Right ventricle myocardium inferior (tissue), 1 donor: ENCODE results near the gene BTNL2. TPM values are rescaled to one million over a fixed set of nuclear protein-coding genes. Genes with fewer than 3 reads are reported as not detected.

Experiments used
- ATAC-seq: fragments of 200-7000 bp; cut with Tn5 transposase; one replicate; pipeline ENCODE4 v1.9.1; 2020; ENCODE audit warnings: mild to moderate bottlenecking, moderate library complexity
- DNase-seq: peaks from one replicate; pipeline ENCODE4 v3.0.0; 2021; ENCODE audit errors: missing footprints
- intact Hi-C: fragments of 100-400 bp; cut with DNase I; formaldehyde crosslinking; loops from one replicate; pipeline ENCODE4 v1.11.0; 2022
- total RNA-seq: library from RNA; stranded (reverse); fragmentation: NEBNext Ultra II Directional; extraction: Animal tissue kit (Norgen Biotek cat#: 25700); gene quantifications from one replicate; pipeline ENCODE4 v1.2.1, GENCODE V29; 2021
- donor health status: DM: no; HTN: yes; CAD: no; lungs with severe emphysema.

Gene BTNL2
- total RNA-seq, 1 donor from 2014 or later = not detected

DNA sequence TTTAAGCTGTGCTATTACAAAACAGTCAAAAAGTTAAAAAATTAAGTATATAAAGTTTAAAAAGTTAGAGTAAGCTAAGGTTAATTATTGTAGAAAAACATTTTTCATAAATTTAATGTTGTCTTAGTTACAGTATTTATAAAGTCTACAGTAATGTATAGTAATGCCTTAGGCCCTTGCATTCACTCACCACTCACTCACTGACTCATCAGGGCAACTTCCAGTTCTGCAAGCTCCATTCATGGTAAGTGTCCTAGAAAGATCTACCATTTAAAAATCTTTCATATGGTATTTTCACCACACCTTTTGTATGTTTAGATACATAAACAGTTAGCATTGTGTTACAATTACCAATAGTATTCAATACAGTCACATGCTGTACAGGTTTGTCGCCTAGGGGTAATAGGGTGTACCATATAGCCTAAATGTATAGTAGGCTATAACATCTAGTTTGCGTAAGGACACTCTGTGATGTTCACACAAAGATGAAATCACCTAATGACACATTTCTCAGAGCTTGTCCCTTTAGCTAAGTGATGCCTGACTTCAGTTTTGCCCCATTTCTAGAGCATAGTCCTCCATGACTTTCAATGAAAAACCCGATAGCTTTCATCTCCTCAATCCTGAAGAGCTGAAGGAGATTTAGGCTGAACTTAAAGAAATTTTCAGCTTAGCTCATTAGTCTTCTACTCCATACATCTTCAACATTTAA lies 17.8 kb upstream of the BTNL2 start:
- no peak for ATAC-seq
- intact Hi-C loops = no loop called here
- DNase-seq = no peak

DNA sequence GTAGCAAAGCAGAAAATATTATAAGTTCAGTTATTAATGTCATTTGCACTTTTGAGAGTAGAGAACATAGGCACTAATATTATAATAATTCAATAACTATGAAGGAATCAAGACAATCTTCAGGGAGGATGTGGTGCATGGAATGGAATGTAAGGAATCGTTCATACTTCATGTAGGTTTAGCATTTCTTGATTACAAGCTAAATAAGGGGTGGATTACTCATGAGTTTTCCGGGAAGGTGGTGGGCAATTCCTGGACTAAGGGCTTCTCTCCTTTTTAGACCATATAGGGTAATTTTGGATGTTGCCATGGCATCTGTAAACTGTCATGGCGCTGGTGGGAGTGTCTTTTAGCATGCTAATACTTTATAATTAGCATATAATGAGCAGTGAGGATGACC lies 9.1 kb upstream of the BTNL2 start:
- intact Hi-C loops = no loop called here
- ATAC-seq = no peak
- DNase-seq = no peak

DNA sequence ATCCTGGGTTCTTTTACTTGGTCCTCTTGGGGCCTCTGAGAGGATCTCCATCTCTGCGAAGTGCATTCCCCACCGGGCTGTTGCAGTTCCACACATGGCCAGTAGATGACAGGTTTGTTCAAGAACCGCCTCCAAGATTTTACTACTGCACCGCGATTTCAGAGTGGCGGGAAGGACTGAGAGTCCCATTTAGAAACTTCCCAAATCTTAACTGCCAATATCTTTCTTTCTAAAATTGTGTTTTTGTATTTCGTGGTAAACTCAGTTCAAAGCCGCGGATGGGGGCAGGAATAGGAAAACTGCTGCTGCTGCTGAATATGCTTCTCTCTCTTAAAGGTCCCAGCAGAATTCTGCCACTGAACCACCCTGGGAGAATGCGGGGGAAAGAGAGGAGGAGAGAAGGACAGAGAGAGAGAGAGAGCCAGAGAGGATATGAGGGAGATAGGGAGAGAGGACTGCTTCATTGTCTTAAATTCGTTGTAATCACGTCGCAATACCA lies 8.6 kb upstream of the BTNL2 start:
- DNase-seq (no peak), ATAC-seq (peak; percentile 74)
- intact Hi-C loops = no loop called here

DNA sequence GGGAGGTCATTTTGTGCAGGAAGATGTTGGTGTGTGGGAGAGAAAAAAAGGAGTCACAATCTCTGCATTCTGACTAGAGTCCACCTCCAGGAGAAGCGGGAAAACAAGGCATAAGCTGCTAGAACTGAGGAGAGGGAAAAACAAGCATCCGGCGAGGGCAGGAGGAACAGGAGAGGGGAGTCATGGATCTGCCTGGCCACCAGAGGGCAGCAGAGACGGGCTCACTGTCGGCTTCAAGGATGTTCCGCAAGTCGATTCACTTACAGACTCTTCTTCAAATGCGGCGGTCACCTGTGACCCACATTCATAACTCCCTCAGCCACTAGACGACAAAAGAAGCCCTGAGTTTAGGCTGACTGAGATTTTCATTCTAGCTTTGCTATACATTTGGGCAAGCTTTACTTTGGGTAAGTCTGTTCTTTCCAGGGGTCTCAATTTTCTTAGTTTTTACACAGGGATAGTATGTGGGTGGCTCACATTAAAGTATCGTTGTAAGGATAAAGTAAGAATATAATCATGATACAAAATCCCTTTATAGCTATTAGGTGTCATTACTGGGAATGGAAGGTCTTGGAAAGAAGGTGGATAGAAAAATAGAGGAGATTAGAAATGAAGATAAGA lies 6.6 kb upstream of the BTNL2 start:
- intact Hi-C loops = loop anchor here (1.0 to 5.0 kb wide), 4 partner anchors 166 to 455 kb away; no protein-coding TSS in a partner anchor
- DNase-seq (peak; percentile 81), ATAC-seq (peak; percentile 73)

DNA sequence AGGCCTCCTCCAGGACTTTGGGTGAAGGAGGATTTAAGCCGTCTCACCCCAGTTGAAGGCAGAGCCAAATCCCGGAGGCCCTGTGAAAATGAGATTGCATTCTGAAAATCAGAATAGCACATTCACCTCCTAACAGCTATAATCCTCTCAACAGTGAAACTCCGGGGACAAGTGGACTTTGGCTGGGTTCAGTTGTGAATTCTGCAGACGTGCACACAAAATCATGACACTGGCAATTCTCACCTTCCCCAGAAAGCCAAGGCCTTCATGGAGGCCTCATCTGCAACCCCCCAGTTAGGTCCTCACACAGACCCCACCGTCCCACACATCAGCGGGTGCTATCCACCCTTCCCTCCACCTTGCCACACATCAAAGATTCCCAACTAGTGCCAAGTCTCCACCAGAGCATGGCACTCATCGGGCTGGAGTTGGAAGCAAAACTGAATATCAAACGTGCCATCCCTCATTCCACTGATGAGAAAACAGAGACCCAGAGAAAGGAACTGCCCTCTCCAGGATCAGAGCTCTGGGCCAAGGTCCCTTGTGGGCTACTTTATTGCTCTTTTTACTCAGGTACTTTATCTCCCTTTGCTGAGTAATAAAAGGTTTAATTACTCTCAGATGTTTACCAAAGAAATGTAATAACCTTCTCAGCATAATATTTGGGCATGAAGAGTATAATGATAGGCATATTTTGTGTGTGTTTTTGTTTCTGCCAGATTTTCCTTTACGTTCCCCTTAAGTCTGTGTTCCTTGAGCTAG lies 4.8 kb upstream of the BTNL2 start:
- ATAC-seq = no peak
- intact Hi-C loops = loop anchor here (2.0 to 5.0 kb wide), 3 partner anchors 164 to 457 kb away; no protein-coding TSS in a partner anchor
- no peak for DNase-seq

DNA sequence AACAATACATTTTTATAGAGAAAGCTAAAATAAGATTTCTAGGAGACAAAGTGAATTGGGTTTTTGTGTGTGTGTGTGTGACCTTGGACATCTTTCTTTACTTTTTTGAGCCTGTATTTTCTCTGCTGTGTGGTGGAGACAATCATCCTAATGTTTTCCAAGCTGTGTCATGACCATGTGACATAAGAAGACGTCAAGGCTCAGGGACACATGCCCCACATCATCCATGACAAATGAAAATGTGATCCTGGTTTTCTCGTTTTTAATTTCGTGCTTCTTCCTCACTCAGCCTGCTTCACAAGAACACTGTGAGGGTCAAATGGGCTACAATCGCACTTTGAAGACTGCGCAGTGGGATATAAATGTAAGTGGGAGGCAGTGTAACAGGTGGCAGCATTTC lies 3.9 kb upstream of the BTNL2 start:
- DNase-seq = no peak
- intact Hi-C loops = loop anchor here (5.0 kb wide), 1 partner anchor 164 kb away; no protein-coding TSS in a partner anchor
- ATAC-seq = no peak

DNA sequence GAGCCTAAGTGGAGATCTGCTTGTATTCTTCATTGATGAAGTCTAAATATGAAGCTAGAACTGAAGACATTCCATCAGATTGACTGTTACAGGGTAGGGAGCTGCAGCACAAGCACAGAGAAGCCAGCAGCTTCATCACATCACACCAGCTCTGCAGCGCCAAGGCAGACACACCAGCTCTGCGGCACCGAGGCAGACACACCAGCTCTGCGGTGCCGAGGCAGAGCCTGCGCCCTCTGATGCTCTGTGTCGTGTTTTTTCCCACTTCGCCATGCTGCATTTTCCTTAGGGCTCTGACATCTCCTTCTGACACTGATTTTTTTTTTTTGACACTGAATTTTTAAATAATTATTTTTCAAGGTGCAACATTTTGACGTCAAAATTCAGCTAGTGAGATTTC lies 784 bp downstream of the BTNL2 start:
- intact Hi-C loops = no loop called here
- DNase-seq = no peak
- no peak for ATAC-seq

DNA sequence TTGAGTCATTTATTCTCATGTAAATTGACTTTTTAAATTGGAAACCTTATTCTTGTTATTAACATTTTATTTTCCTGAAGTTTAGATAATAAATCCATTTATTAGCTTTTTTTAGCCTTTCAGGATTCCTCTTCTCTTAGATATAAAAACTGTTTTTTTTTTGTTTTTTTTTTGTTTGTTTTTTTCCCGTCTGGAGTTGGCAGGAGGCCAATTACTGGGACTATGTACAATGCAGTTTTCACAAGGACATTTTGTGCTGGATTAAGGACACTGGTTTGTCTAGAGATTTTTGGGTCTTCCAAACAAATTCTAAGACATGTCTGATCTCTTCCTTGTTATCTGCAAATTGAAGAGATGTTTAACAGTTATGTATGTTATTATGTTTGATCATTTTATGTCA lies 1.3 kb downstream of the BTNL2 start:
- no peak for DNase-seq
- intact Hi-C loops = no loop called here
- ATAC-seq = no peak

DNA sequence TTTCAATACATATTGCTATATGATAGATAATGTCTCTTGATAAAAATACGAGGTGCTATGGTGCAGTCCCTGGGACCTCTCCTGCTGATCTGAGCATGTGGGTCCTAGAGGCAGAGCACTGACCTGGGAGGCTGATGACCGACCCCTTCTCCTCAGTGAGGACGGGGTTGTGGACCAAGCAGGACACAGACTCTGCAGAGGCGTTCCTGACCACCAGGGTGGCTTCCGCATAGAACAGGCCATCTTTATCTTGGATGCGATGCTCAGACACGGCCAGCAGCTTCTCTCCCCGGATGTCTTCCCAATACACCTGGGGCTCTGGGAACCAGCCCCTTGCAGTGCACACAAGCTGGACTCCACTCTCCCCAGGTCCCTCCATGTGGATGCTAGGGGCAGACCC lies 4.2 kb downstream of the BTNL2 start:
- ATAC-seq (no peak), DNase-seq (no peak)
- intact Hi-C loops = no loop called here

DNA sequence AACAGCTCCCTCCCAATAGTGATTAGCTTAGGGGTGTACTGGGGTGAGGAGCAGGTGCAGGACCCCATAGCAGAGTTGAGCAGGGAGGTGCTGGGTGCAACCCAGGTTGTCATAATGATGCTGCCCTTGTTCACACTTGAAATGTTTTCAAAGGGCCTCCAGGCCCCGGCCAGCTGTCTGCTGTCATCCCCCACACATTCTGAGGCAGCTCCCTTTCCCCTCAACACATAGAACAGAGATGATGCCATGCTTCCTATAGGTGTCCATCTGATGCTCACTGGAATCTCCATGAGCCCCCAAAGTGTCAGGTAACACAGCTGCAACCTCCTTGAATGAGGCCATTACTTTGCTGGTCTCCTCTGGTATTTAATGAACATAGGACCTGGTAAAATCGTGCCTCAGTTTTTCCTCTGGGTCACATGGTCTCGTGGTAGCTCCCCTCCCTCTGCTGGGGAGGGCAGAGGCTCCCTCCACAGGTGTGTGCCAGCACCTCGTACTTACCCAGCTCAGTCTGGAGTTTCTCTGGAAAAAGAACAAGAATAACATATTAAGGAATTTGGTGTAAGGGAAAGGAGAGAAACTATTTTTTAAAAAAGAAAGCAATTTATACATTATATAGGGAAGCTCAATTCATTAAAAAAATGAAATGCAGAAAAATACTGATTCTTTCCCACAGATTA lies 5.6 kb downstream of the BTNL2 start:
- ATAC-seq (no peak), DNase-seq (no peak)

DNA sequence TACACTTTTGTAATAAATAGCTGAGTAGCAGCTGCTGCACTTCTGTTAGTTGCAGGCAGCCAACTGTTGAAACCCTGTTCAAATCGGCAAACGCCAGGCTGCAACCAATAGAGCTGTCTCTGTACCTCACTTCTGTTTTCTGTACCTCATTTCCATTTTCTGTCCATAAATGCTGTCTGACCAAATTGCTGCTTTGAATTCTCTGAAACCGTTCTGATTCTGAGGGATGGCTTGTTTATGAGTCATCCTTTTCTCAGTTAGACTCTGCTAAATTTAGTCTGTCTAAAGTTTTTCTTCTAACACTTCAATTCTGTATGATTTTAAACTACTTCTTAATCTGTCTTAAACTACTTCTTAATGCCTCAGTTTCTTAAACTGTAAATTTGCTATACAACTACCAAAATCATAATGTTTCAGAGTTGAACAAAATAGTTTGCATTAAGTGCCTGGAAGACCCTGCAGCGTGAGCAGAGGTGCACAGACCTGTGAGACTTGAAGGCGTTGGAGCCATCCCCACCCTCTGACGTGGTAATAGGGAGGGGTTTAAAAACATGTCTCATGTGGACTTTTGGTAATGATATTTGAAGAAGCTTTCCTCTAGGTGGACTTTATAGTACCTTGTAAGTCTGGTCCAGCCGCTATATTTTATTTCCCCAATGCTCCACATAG lies 9.6 kb downstream of the BTNL2 start:
- intact Hi-C loops = no loop called here
- no peak for ATAC-seq
- no peak for DNase-seq

More for the DNA sequence above, 5.6 kb downstream of the BTNL2 start:
- intact Hi-C loops = no loop called here

DNA sequence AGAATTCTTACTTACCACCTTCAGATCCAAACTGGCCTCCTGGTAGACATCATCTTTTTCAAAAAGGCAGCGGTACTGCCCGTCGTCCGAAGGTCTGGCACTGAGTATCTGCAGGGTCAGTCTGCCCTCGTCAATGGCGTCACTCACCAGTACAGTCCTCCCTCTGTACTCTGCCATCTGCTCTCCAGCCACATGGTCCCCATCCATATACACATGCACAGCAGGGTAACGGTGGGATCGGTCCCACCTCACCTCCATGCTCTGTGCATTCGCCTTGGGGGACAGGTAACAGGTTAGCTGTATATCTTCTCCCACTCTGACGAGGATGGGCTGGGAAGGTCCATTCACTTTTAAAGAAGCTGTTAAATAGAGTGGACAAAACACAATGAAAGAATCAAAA lies 11.0 kb downstream of the BTNL2 start:
- intact Hi-C loops = no loop called here

DNA sequence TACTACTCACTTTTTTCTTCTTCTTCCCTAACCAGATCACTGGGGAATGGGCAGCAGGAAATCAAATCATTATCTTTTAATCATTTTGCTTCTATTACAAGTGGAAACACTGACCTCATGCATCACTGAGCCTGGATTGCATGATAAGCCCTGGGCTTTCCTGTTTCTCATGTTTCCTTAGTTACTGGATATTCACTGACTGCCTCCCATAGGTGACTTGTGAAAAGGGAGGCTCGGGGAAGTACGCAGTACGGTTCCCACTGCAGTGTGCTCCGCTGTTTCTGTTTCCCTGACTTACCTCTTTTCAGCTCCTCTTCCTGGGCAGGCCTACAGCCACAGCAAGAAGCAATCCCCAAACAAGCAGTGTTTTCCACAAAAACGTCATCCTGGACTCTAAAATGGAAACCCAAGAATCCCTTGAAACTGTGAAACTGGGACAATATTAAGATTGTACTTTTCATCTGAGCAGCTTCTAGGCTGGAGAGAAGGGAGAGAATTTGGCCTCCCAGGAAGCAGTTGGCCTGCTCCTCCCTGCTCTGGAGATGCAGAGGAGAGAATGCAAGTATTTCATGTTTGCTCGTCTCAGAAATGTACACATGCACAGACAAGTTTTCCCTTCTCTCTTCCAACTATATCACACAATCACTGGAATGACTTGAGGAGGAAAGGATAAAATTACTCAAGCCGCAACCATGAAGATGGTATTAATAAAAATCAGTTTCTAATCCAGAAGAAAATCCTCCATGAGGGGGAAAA lies 13.1 kb downstream of the BTNL2 start:
- intact Hi-C loops = loop anchor here (2.0 kb wide), 1 partner anchor 139 kb away; no protein-coding TSS in a partner anchor
- DNase-seq = no peak

More for the DNA sequence above, 11.0 kb downstream of the BTNL2 start:
- DNase-seq = no peak
- no peak for ATAC-seq

DNA sequence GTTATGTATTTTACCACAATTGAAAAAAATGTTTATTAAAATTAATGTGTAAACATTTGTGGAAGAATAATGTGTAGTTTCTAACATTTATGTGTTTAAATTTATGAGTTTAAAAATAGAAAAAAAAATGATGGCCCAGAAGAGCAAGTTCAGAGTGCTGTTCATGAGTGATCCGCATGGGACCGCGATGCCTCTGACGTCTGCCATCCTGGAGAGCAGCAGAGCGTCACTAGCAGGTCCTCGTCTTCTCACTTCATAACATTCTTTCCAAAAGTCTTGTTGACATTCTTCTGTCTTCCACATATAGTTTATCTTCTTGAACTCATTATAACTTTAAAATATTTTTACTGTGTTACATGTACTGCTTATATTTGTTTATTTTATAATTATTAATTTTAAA lies 15.5 kb downstream of the BTNL2 start:
- DNase-seq (no peak), ATAC-seq (no peak)
- intact Hi-C loops = no loop called here

More for the DNA sequence above, 13.1 kb downstream of the BTNL2 start:
- peak; percentile 37 for ATAC-seq

DNA sequence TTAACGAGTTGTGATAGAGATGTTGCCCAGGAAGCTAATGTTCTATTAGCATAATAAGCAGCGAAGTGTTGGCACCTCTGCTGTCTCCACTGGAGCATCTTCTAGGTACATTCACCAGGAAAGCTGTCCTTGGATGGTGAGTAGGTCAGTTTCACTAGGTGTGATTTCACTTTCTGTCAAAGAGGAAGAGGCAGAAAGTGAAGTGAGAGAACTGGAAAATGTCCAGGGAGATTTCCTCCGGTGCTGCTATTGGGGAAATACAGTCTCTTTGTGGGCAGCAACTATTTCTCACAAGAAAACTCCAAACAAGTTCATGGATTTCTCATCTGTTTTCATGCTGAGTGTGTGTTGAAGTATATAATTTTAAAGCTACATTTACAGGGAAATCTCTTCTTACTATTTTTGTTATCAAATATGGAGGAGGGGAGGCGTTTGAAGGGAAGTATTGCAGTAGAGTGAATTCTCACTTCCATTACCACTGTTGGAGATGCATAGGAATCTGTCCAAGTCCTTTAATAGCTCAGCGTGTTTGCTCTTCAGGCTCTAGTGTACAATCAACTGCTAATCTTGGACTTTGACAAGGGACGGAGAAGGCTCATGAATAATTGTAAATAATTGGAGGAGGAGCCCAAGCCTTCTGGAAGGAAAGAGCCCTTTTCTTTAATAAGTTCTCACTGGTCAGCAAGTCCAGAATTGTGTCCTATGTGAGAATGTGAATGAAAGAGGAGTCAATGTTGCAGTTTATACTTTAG lies 19.2 kb downstream of the BTNL2 start:
- intact Hi-C loops = no loop called here
- ATAC-seq = no peak
- no peak for DNase-seq

DNA sequence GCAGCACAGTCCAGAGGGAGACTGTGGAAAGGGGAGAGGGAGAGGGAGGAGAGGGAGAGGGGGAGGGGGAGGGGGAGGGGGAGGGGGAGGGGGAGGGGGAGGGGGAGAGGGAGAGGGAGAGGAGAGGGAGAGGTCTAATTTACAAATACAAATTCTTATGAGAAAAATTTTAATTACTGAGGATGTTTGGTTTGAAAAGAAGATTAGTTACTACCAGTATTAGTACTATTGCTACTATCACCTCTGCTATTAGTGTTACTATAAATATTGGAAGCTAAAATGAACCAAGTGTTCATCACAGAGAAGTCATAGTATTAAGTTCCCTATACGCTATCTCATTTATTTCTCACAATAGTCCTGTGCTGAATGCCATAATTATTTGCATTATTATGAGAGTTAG lies 20.9 kb downstream of the BTNL2 start:
- no peak for ATAC-seq
- no peak for DNase-seq
- intact Hi-C loops = no loop called here

DNA sequence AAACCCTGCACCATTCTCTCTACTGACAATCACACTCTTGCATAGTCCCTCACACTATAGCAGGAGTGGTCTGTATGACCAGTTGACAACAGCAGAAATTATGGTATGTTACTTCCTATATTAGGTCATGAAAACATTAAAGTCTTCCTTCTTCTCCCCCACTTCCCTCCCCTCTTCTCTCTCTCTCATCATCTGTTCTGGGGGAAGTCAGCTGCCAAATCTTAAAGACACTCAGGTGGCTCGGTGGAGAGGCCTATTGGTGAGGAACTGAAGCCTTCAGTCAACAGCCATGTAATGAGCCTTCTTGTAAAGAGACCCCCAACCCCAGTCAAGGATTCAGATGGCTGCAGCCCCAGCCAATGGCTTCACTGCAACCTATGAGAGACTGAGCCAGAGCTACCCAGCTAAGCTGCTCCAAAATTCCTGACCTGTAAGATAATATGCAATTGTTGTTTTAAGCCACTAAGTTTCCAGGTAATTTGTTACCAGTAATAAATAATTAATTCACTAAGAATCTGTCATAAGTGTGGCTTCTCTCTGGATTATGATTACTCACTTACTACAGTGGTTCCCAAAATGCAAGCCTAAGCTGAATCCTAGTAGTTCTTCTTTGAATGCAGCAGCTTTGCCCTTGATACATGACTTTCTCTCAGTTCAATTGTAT lies 24.1 kb downstream of the BTNL2 start:
- ATAC-seq = no peak
- intact Hi-C loops = no loop called here
- DNase-seq = no peak
